ENCODE results near the gene NFIX. TPM values are rescaled to one million over a fixed set of nuclear protein-coding genes. Genes with fewer than 3 reads are reported as not detected.
A peak's percentile ranks its signal among the peaks of the same experiment; 100 is the strongest.

Gene NFIX
- total RNA-seq, 8 experiments from 2014 or later = under 0.01 to 72.3 (median 6.4) TPM

- in situ Hi-C loops (cut with MboI; ENCODE audit: low pct_unique_long_range_greater_than_20kb in 2 of 9, low sequenced_read_pairs in 9 of 9, unreplicated experiment in 9 of 9) = no loop called here
- Histone ChIP-seq H3K4me1 (replicated peaks in 1 of 2) (peaks cover 0 to 6% of the 10 kb centered on the region in 2 donors), H3K4me3 (no peak overlapping the region), H3K27ac (no peak overlapping the region)
- WGBS, 10 experiments = 0 to 33% (median 16%) methylated on average over 1 to 8 of the region's 28 CpGs; no CpG with 5 or more reads in 5 of the 10 experiments
- ATAC-seq (replicated peaks in 6 of 8) = peak in 1 of 8 experiments; percentile 7
These were observed 13.9 kb downstream of the NFIX start for GRCh38 chr19:13008926-13009787.

- WGBS, 10 experiments = 0 to 93% (median 5%) methylated on average over 1 to 18 of the region's 62 CpGs; no CpG with 5 or more reads in 3 of the 10 experiments
- in situ Hi-C loops (cut with MboI; ENCODE audit: low pct_unique_long_range_greater_than_20kb in 2 of 9, low sequenced_read_pairs in 9 of 9, unreplicated experiment in 9 of 9) = no loop called here
- H3K4me3 ChIP-seq = no peak overlapping the region
- ATAC-seq (replicated peaks in 6 of 8) = no peak
- H3K27ac ChIP-seq = no peak overlapping the region
- H3K4me1 ChIP-seq (replicated peaks in 1 of 2) = peaks cover 0 to 10% of the 10 kb centered on the region in 2 donors
These were observed 15.0 kb downstream of the NFIX start for GRCh38 chr19:13010038-13010991.

GRCh38 chr19:13010992-13011652 lies 15.8 kb downstream of the NFIX start:
- in situ Hi-C loops (cut with MboI; ENCODE audit: low pct_unique_long_range_greater_than_20kb in 2 of 9, low sequenced_read_pairs in 9 of 9, unreplicated experiment in 9 of 9) = no loop called here
- ATAC-seq (replicated peaks in 6 of 8) = no peak
- WGBS, 10 experiments = 0 to 30% methylated on average over 2 to 6 of the region's 39 CpGs; no CpG with 5 or more reads in 8 of the 10 experiments
- H3K4me1 ChIP-seq (replicated peaks in 1 of 2) = peaks cover 0 to 10% of the 10 kb centered on the region in 2 donors
- no peak overlapping the region for H3K27ac ChIP-seq
- no peak overlapping the region for H3K4me3 ChIP-seq

- peaks cover 0 to 10% of the 10 kb centered on the region in 2 donors for H3K4me1 ChIP-seq (replicated peaks in 1 of 2)
- H3K27ac ChIP-seq = no peak overlapping the region
- WGBS, 10 experiments = 0 to 7% (median 5%) methylated on average over 2 to 12 of the region's 54 CpGs; no CpG with 5 or more reads in 7 of the 10 experiments
- no peak overlapping the region for H3K4me3 ChIP-seq
- in situ Hi-C loops (cut with MboI; ENCODE audit: low pct_unique_long_range_greater_than_20kb in 2 of 9, low sequenced_read_pairs in 9 of 9, unreplicated experiment in 9 of 9) = no loop called here
- peak in 3 of 8 experiments; percentile 19 to 29 (median 25) for ATAC-seq (replicated peaks in 6 of 8)
These were observed 16.5 kb downstream of the NFIX start for GRCh38 chr19:13011653-13012389.

GRCh38 chr19:13012390-13012689 lies 17.1 kb downstream of the NFIX start:
- WGBS, 10 experiments = 0 to 60% (median 3%) methylated on average over 1 to 5 of the region's 23 CpGs; no CpG with 5 or more reads in 7 of the 10 experiments
- in situ Hi-C loops (cut with MboI; ENCODE audit: low pct_unique_long_range_greater_than_20kb in 2 of 9, low sequenced_read_pairs in 9 of 9, unreplicated experiment in 9 of 9) = no loop called here
- ATAC-seq (replicated peaks in 6 of 8) = no peak
- no peak overlapping the region for H3K4me3 ChIP-seq
- H3K4me1 ChIP-seq (replicated peaks in 1 of 2) = peaks cover 0 to 10% of the 10 kb centered on the region in 2 donors
- H3K27ac ChIP-seq = no peak overlapping the region

- ATAC-seq (replicated peaks in 6 of 8) = peak; percentile 22 to 84 (median 68)
These were observed 17.7 kb downstream of the NFIX start for GRCh38 chr19:13012690-13013608.

GRCh38 chr19:13013649-13014048 lies 18.4 kb downstream of the NFIX start:
- H3K4me1 ChIP-seq (replicated peaks in 1 of 2) = peaks cover 0 to 10% of the 10 kb centered on the region in 2 donors
- ATAC-seq (replicated peaks in 6 of 8) = peak in 6 of 8 experiments; percentile 5 to 39 (median 22)
- 0 to 40% (median 2%) methylated on average over 1 to 20 of the region's 20 CpGs; no CpG with 5 or more reads in 1 of the 10 experiments for WGBS, 10 experiments
- in situ Hi-C loops (cut with MboI; ENCODE audit: low pct_unique_long_range_greater_than_20kb in 2 of 9, low sequenced_read_pairs in 9 of 9, unreplicated experiment in 9 of 9) = no loop called here
- no peak overlapping the region for H3K27ac ChIP-seq
- H3K4me3 ChIP-seq = no peak overlapping the region

More at GRCh38 chr19:13012690-13013608, 17.7 kb downstream of the NFIX start:
- Histone ChIP-seq H3K27ac (no peak overlapping the region), H3K4me3 (peak overlapping the region in 1 of 5 donors; percentile 2), H3K4me1 (replicated peaks in 1 of 2) (peaks cover 0 to 10% of the 10 kb centered on the region in 2 donors)
- 0 to 18% (median 2%) methylated on average over 1 to 17 of the region's 52 CpGs; no CpG with 5 or more reads in 1 of the 10 experiments for WGBS, 10 experiments
- in situ Hi-C loops (cut with MboI; ENCODE audit: low pct_unique_long_range_greater_than_20kb in 2 of 9, low sequenced_read_pairs in 9 of 9, unreplicated experiment in 9 of 9) = no loop called here

GRCh38 chr19:13014101-13014920 lies 19.0 kb downstream of the NFIX start:
- in situ Hi-C loops (cut with MboI; ENCODE audit: low pct_unique_long_range_greater_than_20kb in 2 of 9, low sequenced_read_pairs in 9 of 9, unreplicated experiment in 9 of 9) = no loop called here
- Histone ChIP-seq H3K27ac (no peak overlapping the region), H3K4me3 (no peak overlapping the region), H3K4me1 (replicated peaks in 1 of 2) (peaks cover 0 to 10% of the 10 kb centered on the region in 2 donors)
- WGBS, 10 experiments = 0 to 28% (median 1%) methylated on average over 1 to 22 of the region's 35 CpGs; no CpG with 5 or more reads in 1 of the 10 experiments
- ATAC-seq (replicated peaks in 6 of 8) = peak in 4 of 8 experiments; percentile 2 to 34 (median 30)

GRCh38 chr19:13014921-13015280 lies 19.6 kb downstream of the NFIX start:
- 9 to 70% (median 20%) methylated on average over 1 to 4 of the region's 4 CpGs; no CpG with 5 or more reads in 1 of the 10 experiments for WGBS, 10 experiments
- peaks cover 0 to 10% of the 10 kb centered on the region in 2 donors for H3K4me1 ChIP-seq (replicated peaks in 1 of 2)
- in situ Hi-C loops (cut with MboI; ENCODE audit: low pct_unique_long_range_greater_than_20kb in 2 of 9, low sequenced_read_pairs in 9 of 9, unreplicated experiment in 9 of 9) = no loop called here
- no peak overlapping the region for H3K4me3 ChIP-seq
- ATAC-seq (replicated peaks in 6 of 8) = no peak
- H3K27ac ChIP-seq = no peak overlapping the region

GRCh38 chr19:13015361-13016223 lies 20.3 kb downstream of the NFIX start:
- H3K27ac ChIP-seq = no peak overlapping the region

More at GRCh38 chr19:13015361-13016223, 20.3 kb downstream of the NFIX start:
- Histone ChIP-seq H3K4me1 (replicated peaks in 1 of 2) (peaks cover 0 to 10% of the 10 kb centered on the region in 2 donors), H3K4me3 (no peak overlapping the region)
- peak in 2 of 8 experiments; percentile 4 to 49 for ATAC-seq (replicated peaks in 6 of 8)
- in situ Hi-C loops (cut with MboI; ENCODE audit: low pct_unique_long_range_greater_than_20kb in 2 of 9, low sequenced_read_pairs in 9 of 9, unreplicated experiment in 9 of 9) = no loop called here
- 0 to 30% (median 5%) methylated on average over 1 to 8 of the region's 12 CpGs; no CpG with 5 or more reads in 2 of the 10 experiments for WGBS, 10 experiments

Measured in motor neuron (in vitro differentiated cells).